HepG2 (cell line): ENCODE results near the gene TRIP6. TPM values are rescaled to one million over a fixed set of nuclear protein-coding genes. Genes with fewer than 3 reads are reported as not detected.

Source experiments
- ATAC-seq: fragments of 200-7000 bp; cut with Tn5 transposase; 3 replicates; pipeline ENCODE4 v1.9.1; 2020; ENCODE audit warnings: mild to moderate bottlenecking, moderate library complexity
- BruUV-seq: library from RNA; stranded (reverse); fragments of 400-500 nt; replicated peaks from 2 replicates; lab custom pipeline; 2021; lab: Mats Ljungman, UMichigan
- CTCF ChIA-PET: fragments of 300-600 bp; formaldehyde crosslinking; extraction: SDS; loops from one replicate; lab custom pipeline; 2021; ENCODE audit warnings: low total read pairs, inconsistent platforms, low intra/inter-chr PET ratio; lab: Yijun Ruan, JAX
- POLR2A ChIA-PET: fragments of 350-600 bp; sonication (Branson Sonifier 250); formaldehyde crosslinking; loops from one replicate; lab custom pipeline; 2020; ENCODE audit warnings: antibody characterized with exemption, inconsistent platforms; lab: Yijun Ruan, JAX
- DNase-seq: peaks from one replicate; pipeline ENCODE4 v3.0.0-alpha.2; 2015; ENCODE audit warnings: low spot score
- FAIRE-seq: peaks from 3 replicates; lab custom pipeline; 2011; peaks lifted over from hg19 to GRCh38; lab: Jason Lieb, UNC
- H2AFZ ChIP-seq: one replicate; pipeline ENCODE4 v1.6.1; 2011; ENCODE audit warnings: low read length, inconsistent platforms
- H3K27ac ChIP-seq: fragments of 300-600 bp; 3 replicates; pipeline ENCODE4 v1.8.0; 2011; ENCODE audit warnings: mixed run types, mild to moderate bottlenecking, mixed read lengths, low read length, inconsistent platforms; ENCODE audit not compliant: insufficient read depth; ENCODE audit errors: extremely low read length
- H3K27me3 ChIP-seq, 2 experiments: fragments of 200-600 bp in 1 of 2; 2 replicates in 1 of 2; 3 replicates in 1 of 2; pipeline versions ENCODE4 v1.6.0 to v1.8.0; 2011; ENCODE audit warnings: low read length in 2 of 2, mild to moderate bottlenecking in 2 of 2, moderate library complexity in 2 of 2, inconsistent platforms in 1 of 2; ENCODE audit not compliant: insufficient read depth in 2 of 2, control insufficient read depth in 1 of 2
- H3K36me3 ChIP-seq, 2 experiments: fragments of 200-600 bp in 1 of 2; replicated peaks in 1 of 2; 2 replicates in 1 of 2; 3 replicates in 1 of 2; pipeline versions ENCODE4 v1.5.1 to v1.8.0; 2011; ENCODE audit warnings: low read length in 2 of 2, inconsistent platforms in 1 of 2; ENCODE audit not compliant: insufficient read depth in 2 of 2, control insufficient read depth in 1 of 2
- H3K4me1 ChIP-seq: 2 replicates; pipeline ENCODE4 v1.5.1; 2012; ENCODE audit warnings: low read length, inconsistent platforms; ENCODE audit not compliant: insufficient read depth
- H3K4me2 ChIP-seq: 2 replicates; pipeline ENCODE4 v1.6.0; 2011; ENCODE audit warnings: low read depth, low read length, inconsistent platforms
- H3K4me3 ChIP-seq, 3 experiments: fragments of 200-600 bp in 1 of 3; sonication (generic), shearing (Covaris generic) in 1 of 3; replicated peaks in 1 of 3; 2 replicates each; pipeline ENCODE4 v1.5.1; 2011 to 2016; ENCODE audit warnings: low read length in 3 of 3, inconsistent platforms in 2 of 3, low read depth in 2 of 3, mild to moderate bottlenecking in 2 of 3, control low read depth in 1 of 3, mixed read lengths in 1 of 3; ENCODE audit not compliant: insufficient read depth in 1 of 3
- H3K79me2 ChIP-seq: one replicate; pipeline ENCODE4 v1.6.1; 2011; ENCODE audit warnings: low read length, inconsistent platforms; ENCODE audit not compliant: insufficient read depth
- H3K9ac ChIP-seq: 2 replicates; pipeline ENCODE4 v1.6.0; 2011; ENCODE audit warnings: mild to moderate bottlenecking, low read depth, low read length, inconsistent platforms; ENCODE audit not compliant: insufficient read depth
- H3K9me3 ChIP-seq: 2 replicates; pipeline ENCODE4 v1.5.1; 2012; ENCODE audit warnings: mild to moderate bottlenecking, low read length
- H4K20me1 ChIP-seq: 2 replicates; pipeline ENCODE4 v1.6.0; 2011; ENCODE audit warnings: inconsistent platforms, mild to moderate bottlenecking, low read length, moderate library complexity; ENCODE audit not compliant: insufficient read depth
- AGO2 ChIP-seq: fragments of 200-400 bp; formaldehyde crosslinking; optimal IDR thresholded peaks from 2 replicates; pipeline ENCODE3; 2017; ENCODE audit warnings: mild to moderate bottlenecking, low read depth, low read length, moderate library complexity
- PAF1 ChIP-seq: IDR thresholded peaks from 2 replicates; pipeline ENCODE4 v1.6.1; 2016; ENCODE audit warnings: missing genetic modification reagents, missing compliant biosample characterization
- RBFOX2 ChIP-seq: fragments of 200-400 bp; formaldehyde crosslinking; IDR thresholded peaks from 2 replicates; pipeline ENCODE4 v1.6.1; 2017; ENCODE audit warnings: low read depth, mild to moderate bottlenecking, low read length
- WGBS: methylation state at CpG from one replicate; pipeline ENCODE4 v1.1.6; 2017; ENCODE audit warnings: low lambda C conversion rate; 5-methylcytosine and 5-hydroxymethylcytosine counted together
- in situ Hi-C: cut with HindIII; loops from 2 replicates; pipeline ENCODE4 v1.10.0; 2017; ENCODE audit warnings: low pct_unique_long_range_greater_than_20kb; ENCODE audit not compliant: extremely low pct_ligation_motif_present
- intact Hi-C: fragments of 100-400 bp; cut with micrococcal nuclease; formaldehyde crosslinking; loops from one replicate; pipeline ENCODE4 v1.10.0; 2022; ENCODE audit not compliant: unreplicated experiment
- polyA plus RNA-seq, 8 experiments: library from polyadenylated mRNA; depleted of rRNA in 3 of 8; stranded (reverse) in 7 of 8; unstranded in 1 of 8; fragments of >200 nt; fragmentation: Illumina TruSeq in 4 of 8; extraction: Trizol in 4 of 8; gene quantifications; 2 replicates each; pipeline versions ENCODE4 v1.2.1 to v1.2.3, GENCODE V29; 2011 to 2016; ENCODE audit warnings: low read depth in 4 of 8, missing spikeins in 1 of 8, mixed read lengths in 1 of 8; ENCODE audit not compliant: insufficient read depth in 1 of 8
- total RNA-seq, 5 experiments: library from RNA; depleted of rRNA; stranded (reverse); fragments of >200 nt; fragmentation: Illumina TruSeq; extraction: Trizol; gene quantifications; 2 replicates each; pipeline ENCODE4 v1.2.3, GENCODE V29; 2016; ENCODE audit warnings: low read depth in 1 of 5
- TF ChIP-seq, protein P1 (sequence below): sonication (generic); formaldehyde crosslinking; IDR thresholded peaks from 2 replicates; pipeline ENCODE4 v1.8.0; 2022; ENCODE audit warnings: missing genetic modification reagents, mild to moderate bottlenecking, borderline replicate concordance
- TF ChIP-seq, protein P2 (sequence below): sonication (generic); formaldehyde crosslinking; IDR thresholded peaks from 2 replicates; pipeline ENCODE4 v1.4.0; 2020; ENCODE audit warnings: missing genetic modification reagents, borderline replicate concordance
- TF ChIP-seq, protein P3 (sequence below): sonication (generic); formaldehyde crosslinking; IDR thresholded peaks from 2 replicates; pipeline ENCODE4 v1.4.0; 2020; ENCODE audit warnings: mild to moderate bottlenecking, missing genetic modification reagents

Gene TRIP6
- total and polyA plus RNA-seq, 2 of the 13 experiments (the other 11 are each of a cell fraction or from before 2014, with no cell fraction given) = 0.34 to 0.38 TPM

DNA sequence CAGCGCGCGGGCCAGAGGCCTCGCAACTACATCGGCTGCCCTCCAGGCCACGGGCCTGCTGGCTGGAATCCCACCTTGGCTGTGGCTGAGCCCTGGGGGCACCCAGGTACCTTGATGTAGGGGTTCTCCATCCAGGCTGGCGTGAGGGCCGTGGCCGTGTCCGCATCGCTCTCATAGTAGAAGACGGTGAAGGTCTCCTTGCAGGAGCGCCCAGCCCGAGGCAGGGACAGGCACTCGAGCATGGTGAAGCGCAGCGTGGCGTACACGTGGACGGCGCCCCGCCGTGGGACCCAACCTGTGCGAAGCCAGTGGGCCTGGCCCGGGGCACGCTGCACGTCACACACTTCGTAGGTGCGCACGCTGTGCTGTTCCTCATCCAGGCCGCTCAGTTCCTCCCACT is 43.7 kb upstream of the TRIP6 start:
- POLR2A ChIA-PET = interaction anchor here (1.1 kb wide), 1 partner anchor 22 kb away, joined by 4 read pairs; no protein-coding TSS in a partner anchor
- Histone ChIP-seq H3K27ac (peak overlapping the region; percentile 38), H3K27me3 (no peaks in the 10 kb centered on the region; a peak in 2 of 5 replicates), H3K79me2 (peaks cover 32% of the 10 kb centered on the region), H2AFZ (no peak overlapping the region), H3K36me3 (peaks cover 27 to 41% of the 10 kb centered on the region in 2 experiments), H3K9ac (no peak overlapping the region), H3K4me3 (no peak overlapping the region), H3K4me1 (peaks cover 33% of the 10 kb centered on the region), H3K9me3 (no peaks in the 10 kb centered on the region), H3K4me2 (no peak overlapping the region), H4K20me1 (peaks cover 13% of the 10 kb centered on the region; the same call in 1 of the 2 replicates)
- TF ChIP-seq PAF1 (no peak), AGO2 (peak; percentile 81), RBFOX2 (peak; percentile 54; the same call in 1 of the 2 replicates)
- TF ChIP-seq, protein P1, sequence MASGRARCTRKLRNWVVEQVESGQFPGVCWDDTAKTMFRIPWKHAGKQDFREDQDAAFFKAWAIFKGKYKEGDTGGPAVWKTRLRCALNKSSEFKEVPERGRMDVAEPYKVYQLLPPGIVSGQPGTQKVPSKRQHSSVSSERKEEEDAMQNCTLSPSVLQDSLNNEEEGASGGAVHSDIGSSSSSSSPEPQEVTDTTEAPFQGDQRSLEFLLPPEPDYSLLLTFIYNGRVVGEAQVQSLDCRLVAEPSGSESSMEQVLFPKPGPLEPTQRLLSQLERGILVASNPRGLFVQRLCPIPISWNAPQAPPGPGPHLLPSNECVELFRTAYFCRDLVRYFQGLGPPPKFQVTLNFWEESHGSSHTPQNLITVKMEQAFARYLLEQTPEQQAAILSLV (CRISPR knock-in tag) = no peak
- TF ChIP-seq, protein P2, sequence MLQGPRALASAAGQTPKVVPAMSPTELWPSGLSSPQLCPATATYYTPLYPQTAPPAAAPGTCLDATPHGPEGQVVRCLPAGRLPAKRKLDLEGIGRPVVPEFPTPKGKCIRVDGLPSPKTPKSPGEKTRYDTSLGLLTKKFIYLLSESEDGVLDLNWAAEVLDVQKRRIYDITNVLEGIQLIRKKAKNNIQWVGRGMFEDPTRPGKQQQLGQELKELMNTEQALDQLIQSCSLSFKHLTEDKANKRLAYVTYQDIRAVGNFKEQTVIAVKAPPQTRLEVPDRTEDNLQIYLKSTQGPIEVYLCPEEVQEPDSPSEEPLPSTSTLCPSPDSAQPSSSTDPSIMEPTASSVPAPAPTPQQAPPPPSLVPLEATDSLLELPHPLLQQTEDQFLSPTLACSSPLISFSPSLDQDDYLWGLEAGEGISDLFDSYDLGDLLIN (CRISPR knock-in tag) = no peak
- TF ChIP-seq, protein P3, sequence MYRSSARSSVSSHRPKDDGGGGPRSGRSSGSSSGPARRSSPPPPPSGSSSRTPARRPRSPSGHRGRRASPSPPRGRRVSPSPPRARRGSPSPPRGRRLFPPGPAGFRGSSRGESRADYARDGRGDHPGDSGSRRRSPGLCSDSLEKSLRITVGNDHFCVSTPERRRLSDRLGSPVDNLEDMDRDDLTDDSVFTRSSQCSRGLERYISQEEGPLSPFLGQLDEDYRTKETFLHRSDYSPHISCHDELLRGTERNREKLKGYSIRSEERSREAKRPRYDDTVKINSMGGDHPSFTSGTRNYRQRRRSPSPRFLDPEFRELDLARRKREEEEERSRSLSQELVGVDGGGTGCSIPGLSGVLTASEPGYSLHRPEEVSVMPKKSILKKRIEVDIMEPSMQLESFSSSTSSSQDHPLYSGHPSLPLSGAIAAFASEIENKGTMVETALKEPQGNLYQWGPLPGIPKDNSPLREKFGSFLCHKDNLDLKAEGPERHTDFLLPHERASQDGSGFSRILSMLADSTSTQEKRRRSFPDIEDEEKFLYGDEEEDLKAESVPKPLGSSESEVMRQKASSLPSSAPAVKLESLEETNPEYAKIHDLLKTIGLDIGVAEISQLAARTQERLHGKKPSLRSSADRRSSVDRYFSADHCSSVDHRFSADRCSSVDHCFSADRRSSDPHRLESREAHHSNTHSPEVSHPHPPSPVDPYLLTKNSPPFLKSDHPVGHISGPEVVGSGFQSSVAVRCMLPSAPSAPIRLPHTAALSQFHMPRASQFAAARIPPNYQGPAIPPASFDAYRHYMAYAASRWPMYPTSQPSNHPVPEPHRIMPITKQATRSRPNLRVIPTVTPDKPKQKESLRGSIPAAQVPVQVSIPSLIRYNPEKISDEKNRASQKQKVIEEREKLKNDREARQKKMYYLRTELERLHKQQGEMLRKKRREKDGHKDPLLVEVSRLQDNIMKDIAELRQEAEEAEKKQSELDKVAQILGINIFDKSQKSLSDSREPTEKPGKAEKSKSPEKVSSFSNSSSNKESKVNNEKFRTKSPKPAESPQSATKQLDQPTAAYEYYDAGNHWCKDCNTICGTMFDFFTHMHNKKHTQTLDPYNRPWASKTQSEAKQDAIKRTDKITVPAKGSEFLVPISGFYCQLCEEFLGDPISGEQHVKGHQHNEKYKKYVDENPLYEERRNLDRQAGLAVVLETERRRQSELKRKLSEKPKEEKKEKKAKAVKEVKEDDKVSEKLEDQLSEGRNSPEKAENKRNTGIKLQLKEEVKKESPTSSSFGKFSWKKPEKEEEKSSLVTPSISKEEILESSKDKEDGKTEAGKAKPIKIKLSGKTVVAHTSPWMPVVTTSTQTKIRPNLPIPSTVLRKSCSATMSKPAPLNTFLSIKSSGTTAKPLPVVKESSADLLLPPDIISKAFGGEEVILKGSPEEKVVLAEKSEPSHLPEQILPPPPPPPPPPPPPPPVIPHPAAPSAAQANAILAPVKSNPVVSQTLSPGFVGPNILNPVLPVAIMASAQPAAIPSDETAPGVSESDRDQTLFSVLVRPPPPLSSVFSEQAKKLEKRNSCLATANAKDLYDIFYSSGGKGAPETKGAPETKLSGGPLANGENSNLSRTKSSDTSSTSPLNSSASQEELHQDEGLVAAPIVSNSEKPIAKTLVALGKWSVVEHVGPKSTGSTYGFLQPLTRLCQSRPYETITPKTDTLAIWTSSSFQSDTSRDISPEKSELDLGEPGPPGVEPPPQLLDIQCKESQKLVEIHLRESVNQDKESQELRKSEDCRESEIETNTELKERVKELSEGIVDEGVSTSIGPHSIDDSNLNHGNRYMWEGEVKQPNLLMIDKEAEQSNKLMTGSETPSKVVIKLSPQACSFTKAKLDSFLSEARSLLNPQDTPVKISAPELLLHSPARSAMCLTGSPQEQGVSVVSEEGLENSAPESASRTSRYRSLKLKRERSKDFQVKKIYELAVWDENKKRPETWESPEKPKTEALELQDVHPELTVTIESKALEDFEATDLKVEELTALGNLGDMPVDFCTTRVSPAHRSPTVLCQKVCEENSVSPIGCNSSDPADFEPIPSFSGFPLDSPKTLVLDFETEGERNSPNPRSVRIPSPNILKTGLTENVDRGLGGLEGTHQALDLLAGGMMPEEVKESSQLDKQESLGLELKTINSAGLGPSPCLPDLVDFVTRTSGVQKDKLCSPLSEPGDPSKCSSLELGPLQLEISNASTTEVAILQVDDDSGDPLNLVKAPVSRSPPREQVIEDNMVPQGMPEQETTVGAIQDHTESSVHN (CRISPR knock-in tag) = no peak
- in situ Hi-C loops = no loop called here
- WGBS = 96% methylated on average over 31 of the region's 31 CpGs
- CTCF ChIA-PET = no interaction called here
- no TSS peak for BruUV-seq
- no peak for DNase-seq
- no peak for ATAC-seq
- FAIRE-seq = no peak
- intact Hi-C loops = no loop called here
